CD4-positive, alpha-beta T cell treated with Interleukin-4 for 1 hour (primary cell): ENCODE results near the gene THUMPD3.

Source experiments
- DNase-seq, 2 donors: peaks; one replicate each; pipeline ENCODE4 v3.0.0-alpha.2; 2020 to 2022

THUMPD3 gene

DNA sequence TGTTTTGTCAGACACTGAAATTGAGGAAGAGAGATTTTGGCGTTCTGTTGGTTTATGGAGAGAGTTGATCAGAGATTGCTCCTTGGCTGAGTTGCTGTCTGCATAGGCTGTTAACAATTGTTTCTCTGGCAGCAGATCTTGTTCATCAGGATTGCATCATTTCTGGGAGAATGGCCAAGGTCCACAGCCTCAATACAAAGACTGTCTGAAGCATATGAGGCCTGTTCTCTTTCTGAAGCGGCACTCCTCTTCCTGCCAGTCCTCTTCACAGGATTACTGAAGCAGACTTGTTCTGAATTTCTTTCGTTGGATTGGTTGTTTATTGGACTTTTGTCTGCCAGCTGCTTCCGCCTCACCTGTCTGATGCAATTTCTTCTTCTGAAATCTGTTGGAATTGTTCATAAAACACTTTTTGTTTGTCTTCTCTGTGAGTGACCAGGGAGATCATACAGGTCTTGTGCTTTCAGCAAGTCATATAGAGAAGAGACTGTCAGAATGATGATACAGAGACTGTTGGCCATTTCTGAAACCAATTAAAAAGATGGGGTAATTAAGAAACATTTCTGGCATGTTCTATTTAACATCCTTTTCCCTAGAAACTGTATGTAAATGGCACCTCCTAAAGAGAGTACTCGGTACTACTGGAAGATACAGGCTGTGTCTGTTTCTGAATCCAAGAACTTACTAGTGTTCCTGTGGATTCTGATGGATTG is 60.0 kb downstream of the THUMPD3 start:
- DNase-seq = peak in 1 of 2 donors; percentile 63

DNA sequence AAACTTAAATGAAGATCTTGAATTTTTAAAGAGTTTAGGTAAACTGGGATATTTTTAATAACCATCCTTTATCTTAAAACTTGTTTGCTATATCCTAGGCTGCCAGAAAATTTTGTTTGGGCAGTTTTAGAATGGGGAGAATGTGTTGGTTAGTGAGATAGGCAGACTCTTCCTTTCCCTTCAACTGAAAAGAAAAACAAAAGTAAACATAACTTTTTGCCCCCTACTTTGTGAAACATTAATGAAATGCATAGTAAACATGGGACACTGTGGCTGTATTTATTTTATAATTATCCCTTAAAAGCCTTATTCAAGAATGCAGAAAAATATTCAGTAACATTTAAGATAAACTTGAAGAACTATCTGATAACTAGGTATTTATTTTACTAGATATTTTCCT is 65.6 kb downstream of the THUMPD3 start:
- DNase-seq = no peak

DNA sequence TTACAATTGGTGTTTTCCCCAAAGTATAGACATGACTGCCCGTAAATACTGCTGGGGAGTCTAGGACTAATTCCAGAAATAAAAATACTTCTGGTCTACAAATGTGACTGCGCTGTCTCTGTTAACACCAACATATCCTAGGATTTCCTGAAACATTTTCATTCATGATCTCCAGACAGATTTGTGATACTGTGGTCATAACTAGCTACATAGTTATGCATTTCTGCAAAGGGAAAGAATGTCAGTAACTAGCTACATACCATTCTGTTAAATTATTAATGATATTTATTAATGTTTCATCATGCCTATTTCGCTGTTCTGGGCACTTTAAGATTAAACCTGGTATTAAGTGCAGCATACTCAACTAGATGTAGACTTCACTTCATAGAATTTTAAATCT is 67.9 kb downstream of the THUMPD3 start:
- no peak for DNase-seq

DNA sequence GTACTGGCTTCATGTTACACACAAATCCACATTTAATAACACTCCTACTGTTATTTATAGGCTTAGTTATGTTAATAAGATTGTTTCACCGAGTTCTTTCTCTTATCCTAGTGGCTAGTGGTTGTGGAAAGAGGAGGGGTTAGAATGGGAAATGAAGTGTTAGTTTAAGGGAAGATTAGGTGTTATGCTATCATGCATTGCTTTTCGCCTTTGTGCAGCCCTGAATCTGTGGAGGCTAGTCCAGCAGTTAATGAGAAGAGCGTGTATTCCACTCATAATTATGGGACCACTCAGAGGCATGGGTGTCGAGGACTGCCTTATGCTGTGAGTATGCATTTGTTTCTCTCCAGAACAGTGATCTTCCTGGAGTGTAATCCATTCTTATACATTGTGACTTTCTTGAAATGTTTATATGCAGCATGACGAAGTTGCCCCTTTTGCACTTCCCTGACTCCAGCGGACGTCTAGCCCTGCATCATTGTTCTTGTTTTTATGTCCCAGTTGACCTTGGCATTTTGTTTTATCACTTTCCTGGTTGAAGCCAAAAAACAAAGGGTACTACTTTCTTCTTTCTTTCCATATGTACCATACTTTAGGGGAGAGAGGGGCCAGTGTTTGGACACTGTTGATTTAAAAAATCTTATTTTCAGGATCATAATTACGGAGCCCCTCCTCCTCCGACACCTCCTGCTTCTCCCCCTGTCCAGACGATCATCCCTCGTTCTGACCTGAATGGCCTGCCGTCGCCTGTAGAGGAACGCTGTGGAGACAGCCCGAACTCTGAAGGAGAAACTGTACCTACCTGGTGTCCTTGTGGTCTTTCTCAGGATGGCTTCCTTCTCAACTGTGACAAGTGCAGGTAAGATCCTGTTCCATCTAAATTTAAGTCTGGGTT is 71.0 kb downstream of the THUMPD3 start:
- DNase-seq = no peak

DNA sequence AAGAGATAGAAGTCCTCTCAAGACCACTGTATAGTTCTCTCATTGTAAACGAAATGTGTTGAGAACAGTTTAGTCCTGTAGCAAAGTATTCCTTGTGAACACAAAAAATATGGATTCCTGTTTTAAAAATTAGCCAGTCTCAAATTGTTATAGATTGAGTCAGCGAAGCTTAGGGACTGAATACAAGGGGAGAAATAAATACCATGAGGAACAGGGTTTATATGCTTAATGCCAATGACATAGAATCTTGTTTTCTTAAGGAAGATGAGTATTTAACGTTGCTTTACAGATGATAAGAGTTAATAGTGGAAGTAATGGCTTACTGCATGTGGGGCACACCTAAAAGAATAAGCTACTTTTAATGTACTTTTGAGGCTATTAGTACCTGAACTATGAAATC is 72.5 kb downstream of the THUMPD3 start:
- DNase-seq = no peak
